ENCODE data around the gene PLXNA4. TPM values are rescaled to one million over a fixed set of nuclear protein-coding genes. Genes with fewer than 3 reads are reported as not detected.

PLXNA4 gene
- total and polyA plus RNA-seq, 12 donors = 0.83 to 17.0 (median 11.5) TPM

- Histone ChIP-seq H3K27ac (no peak overlapping the region), H3K9me3 (peaks cover 0 to 4% (median 0%) of the 10 kb centered on the region in 11 donors), H3K4me1 (peaks cover 0 to 27% (median 6%) of the 10 kb centered on the region in 9 donors), H3K4me3 (no peak overlapping the region), H3K36me3 (no peaks in the 10 kb centered on the region), H3K27me3 (no peaks in the 10 kb centered on the region)
- intact Hi-C loops (cut with DNase I) = loop anchor here in 1 of 10 donors (10.0 kb wide), 1 partner anchor 187 kb away; the partner anchor contains the start of gene PLXNA4
- no peak for DNase-seq
- WGBS, 2 donors = 64 to 70% methylated on average over 6 of the region's 6 CpGs
- TF ChIP-seq, protein P1, sequence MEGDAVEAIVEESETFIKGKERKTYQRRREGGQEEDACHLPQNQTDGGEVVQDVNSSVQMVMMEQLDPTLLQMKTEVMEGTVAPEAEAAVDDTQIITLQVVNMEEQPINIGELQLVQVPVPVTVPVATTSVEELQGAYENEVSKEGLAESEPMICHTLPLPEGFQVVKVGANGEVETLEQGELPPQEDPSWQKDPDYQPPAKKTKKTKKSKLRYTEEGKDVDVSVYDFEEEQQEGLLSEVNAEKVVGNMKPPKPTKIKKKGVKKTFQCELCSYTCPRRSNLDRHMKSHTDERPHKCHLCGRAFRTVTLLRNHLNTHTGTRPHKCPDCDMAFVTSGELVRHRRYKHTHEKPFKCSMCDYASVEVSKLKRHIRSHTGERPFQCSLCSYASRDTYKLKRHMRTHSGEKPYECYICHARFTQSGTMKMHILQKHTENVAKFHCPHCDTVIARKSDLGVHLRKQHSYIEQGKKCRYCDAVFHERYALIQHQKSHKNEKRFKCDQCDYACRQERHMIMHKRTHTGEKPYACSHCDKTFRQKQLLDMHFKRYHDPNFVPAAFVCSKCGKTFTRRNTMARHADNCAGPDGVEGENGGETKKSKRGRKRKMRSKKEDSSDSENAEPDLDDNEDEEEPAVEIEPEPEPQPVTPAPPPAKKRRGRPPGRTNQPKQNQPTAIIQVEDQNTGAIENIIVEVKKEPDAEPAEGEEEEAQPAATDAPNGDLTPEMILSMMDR (IDR thresholded peaks at IDR 0.05) = no peak
- ATAC-seq = peak in 1 of 8 donors; percentile 13
Measured at GRCh38 chr7:132387596-132387995, 188.7 kb downstream of the PLXNA4 start.

- no peak overlapping the region for H3K4me3 ChIP-seq
- peaks cover 0 to 36% (median 9%) of the 10 kb centered on the region in 9 donors for H3K4me1 ChIP-seq
- no peaks in the 10 kb centered on the region for H3K27me3 ChIP-seq
- ATAC-seq (peak; percentile 67 to 85 (median 76)), DNase-seq (peak; percentile 38 to 46)
- intact Hi-C loops (cut with DNase I) = loop anchor here in 1 of 10 donors (10.0 kb wide), 1 partner anchor 189 kb away; the partner anchor contains the start of gene PLXNA4
- H3K27ac ChIP-seq = no peak overlapping the region
- H3K9me3 ChIP-seq = peaks cover 0 to 4% (median 0%) of the 10 kb centered on the region in 11 donors
- 36 to 45% methylated on average over 10 of the region's 10 CpGs for WGBS, 2 donors
- TF ChIP-seq, protein P1 (IDR thresholded peaks at IDR 0.05) = no peak
- H3K36me3 ChIP-seq = no peaks in the 10 kb centered on the region
Measured at GRCh38 chr7:132386201-132386681, 190.0 kb downstream of the PLXNA4 start.

GRCh38 chr7:132383962-132384361 lies 192.3 kb downstream of the PLXNA4 start:
- intact Hi-C loops (cut with DNase I) = loop anchor here in 1 of 10 donors (10.0 kb wide), 1 partner anchor 191 kb away; the partner anchor contains the start of gene PLXNA4
- TF ChIP-seq, protein P1 (IDR thresholded peaks at IDR 0.05) = no peak
- DNase-seq = no peak
- H3K27ac ChIP-seq = no peak overlapping the region
- WGBS, 2 donors = 43 to 61% methylated on average over 2 of the region's 2 CpGs
- H3K4me3 ChIP-seq = no peak overlapping the region
- no peaks in the 10 kb centered on the region for H3K36me3 ChIP-seq
- no peaks in the 10 kb centered on the region for H3K27me3 ChIP-seq
- peaks cover 11 to 59% (median 27%) of the 10 kb centered on the region in 9 donors for H3K4me1 ChIP-seq
- H3K9me3 ChIP-seq = no peaks in the 10 kb centered on the region
- no peak for ATAC-seq

DNA sequence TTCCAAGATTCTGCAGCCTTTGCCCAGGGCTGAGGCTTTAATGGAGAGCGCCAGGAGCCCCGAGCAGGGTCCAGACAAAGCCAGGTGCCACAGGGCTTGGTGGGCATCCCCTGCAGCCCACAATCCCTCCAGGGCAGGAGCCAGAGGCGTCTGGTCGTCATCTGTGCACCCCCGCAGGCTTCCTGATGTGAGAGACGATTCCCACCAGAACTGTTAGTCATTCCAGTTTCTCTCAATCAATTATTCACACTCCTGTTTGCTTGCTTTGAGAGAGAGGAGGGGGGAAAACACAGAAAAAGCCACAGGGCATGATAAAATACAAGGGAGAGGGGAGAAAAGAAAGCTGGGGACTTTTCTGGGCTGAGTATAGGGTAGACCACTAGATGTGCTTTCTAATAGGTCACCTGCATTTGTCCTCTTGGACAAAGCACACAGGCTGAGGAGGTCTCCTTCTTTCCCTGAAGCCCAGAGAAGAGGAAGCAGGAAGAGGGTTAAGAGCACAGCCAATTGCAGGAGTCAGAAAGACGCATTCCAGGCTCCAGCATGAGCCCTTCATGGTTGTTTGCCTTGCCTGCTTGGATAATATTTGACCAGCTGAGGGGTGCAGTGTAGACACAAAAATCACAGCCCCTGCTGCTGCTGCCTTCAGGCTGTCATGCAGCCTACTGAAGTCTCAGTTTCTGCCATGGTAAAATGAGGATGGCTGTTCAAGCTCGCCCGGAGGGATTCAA lies 194.4 kb downstream of the PLXNA4 start:
- H3K36me3 ChIP-seq = no peaks in the 10 kb centered on the region
- WGBS, 2 donors = 60 to 65% methylated on average over 9 of the region's 9 CpGs
- no peaks in the 10 kb centered on the region for H3K9me3 ChIP-seq
- no peaks in the 10 kb centered on the region for H3K27me3 ChIP-seq
- peak overlapping the region in 1 of 10 donors; percentile 17 for H3K27ac ChIP-seq
- DNase-seq (no peak), ATAC-seq (no peak)
- TF ChIP-seq, protein P1 (IDR thresholded peaks at IDR 0.05) = no peak
- H3K4me1 ChIP-seq = peaks cover 13 to 72% (median 30%) of the 10 kb centered on the region in 9 donors
- no peak overlapping the region for H3K4me3 ChIP-seq
- intact Hi-C loops (cut with DNase I) = loop anchor here in 1 of 10 donors (10.0 kb wide), 1 partner anchor 193 kb away; the partner anchor contains the start of gene PLXNA4

Data from heart right ventricle (tissue), 16 donors.